DND-41 (cell line): ENCODE results near the gene PPM1N.

ENCODE experiments used
- ATAC-seq: fragments of 200-7000 bp; cut with Tn5 transposase; 3 replicates; pipeline ENCODE4 v1.9.1; 2021; ENCODE audit warnings: low read depth; ENCODE audit not compliant: insufficient read depth
- DNase-seq: peaks from one replicate; pipeline ENCODE4 v3.0.0-alpha.2; 2020
- H2AFZ ChIP-seq: 2 replicates; pipeline ENCODE4 v1.6.0; 2012; ENCODE audit warnings: low read depth, low read length
- H3K27ac ChIP-seq: 2 replicates; pipeline ENCODE4 v1.5.1; 2012; ENCODE audit warnings: low read length, inconsistent platforms
- H3K27me3 ChIP-seq: fragments of 200-600 bp; sonication (generic); 2 replicates; pipeline ENCODE4 v1.6.0; 2012; ENCODE audit warnings: low read length, mild to moderate bottlenecking, inconsistent platforms; ENCODE audit not compliant: insufficient read depth, poor library complexity
- H3K36me3 ChIP-seq: 2 replicates; pipeline ENCODE4 v1.5.1; 2012; ENCODE audit warnings: low read length, inconsistent platforms; ENCODE audit not compliant: insufficient read depth
- H3K4me1 ChIP-seq: 2 replicates; pipeline ENCODE4 v1.5.1; 2012; ENCODE audit warnings: mild to moderate bottlenecking, low read length; ENCODE audit not compliant: insufficient read depth
- H3K4me2 ChIP-seq: 2 replicates; pipeline ENCODE4 v1.6.0; 2012; ENCODE audit warnings: mild to moderate bottlenecking, moderate library complexity, low read length, inconsistent platforms; ENCODE audit not compliant: insufficient read depth
- H3K4me3 ChIP-seq, 2 experiments: fragments of 200-600 bp in 1 of 2; shearing (Covaris generic) in 1 of 2; 2 replicates each; pipeline ENCODE4 v1.5.1; 2012 to 2016; ENCODE audit warnings: inconsistent platforms in 2 of 2, low read length in 2 of 2, mild to moderate bottlenecking in 2 of 2, low read depth in 1 of 2, moderate library complexity in 1 of 2
- H3K79me2 ChIP-seq: 2 replicates; pipeline ENCODE4 v1.6.0; 2012; ENCODE audit warnings: low read length, inconsistent platforms; ENCODE audit not compliant: insufficient read depth
- H3K9ac ChIP-seq: 2 replicates; pipeline ENCODE4 v1.6.0; 2012; ENCODE audit warnings: low read depth, mild to moderate bottlenecking, inconsistent platforms, low read length, moderate library complexity
- H3K9me3 ChIP-seq: 2 replicates; pipeline ENCODE4 v1.5.1; 2012; ENCODE audit warnings: low read length, moderate library complexity, mild to moderate bottlenecking, inconsistent platforms; ENCODE audit not compliant: insufficient read depth, severe bottlenecking
- H4K20me1 ChIP-seq: 2 replicates; pipeline ENCODE4 v1.6.0; 2012; ENCODE audit warnings: low read length; ENCODE audit not compliant: insufficient read depth
- CTCF ChIP-seq: IDR thresholded peaks from 2 replicates; pipeline ENCODE4 v1.5.1; 2012; ENCODE audit warnings: borderline replicate concordance, low read length, moderate library complexity, mild to moderate bottlenecking; ENCODE audit not compliant: poor library complexity, severe bottlenecking; ENCODE audit errors: extremely low read depth
- EZH2 ChIP-seq: IDR thresholded peaks from 3 replicates; pipeline ENCODE4 v1.6.1; 2012; ENCODE audit warnings: borderline replicate concordance, low read depth, mild to moderate bottlenecking, moderate library complexity, low read length, inconsistent platforms; ENCODE audit not compliant: severe bottlenecking

The PPM1N gene

GRCh38 chr19:45470762-45471081 is 27.5 kb upstream of the PPM1N start:
- DNase-seq (no peak), ATAC-seq (no peak)
- no peaks in the 10 kb centered on the region for H3K36me3 ChIP-seq
- no peaks in the 10 kb centered on the region for H3K9me3 ChIP-seq
- no peak overlapping the region for H3K27ac ChIP-seq
- H3K9ac ChIP-seq = no peak overlapping the region
- H3K27me3 ChIP-seq = peaks cover 5% of the 10 kb centered on the region
- H3K4me2 ChIP-seq = no peak overlapping the region
- H2AFZ ChIP-seq = no peak overlapping the region
- H4K20me1 ChIP-seq = peaks cover 14% of the 10 kb centered on the region
- no peak for TF ChIP-seq EZH2
- TF ChIP-seq CTCF = no peak
- H3K4me3 ChIP-seq = no peak overlapping the region
- no peaks in the 10 kb centered on the region for H3K79me2 ChIP-seq
- peaks cover 36% of the 10 kb centered on the region for H3K4me1 ChIP-seq

- Histone ChIP-seq H3K9me3 (no peaks in the 10 kb centered on the region), H3K9ac (no peak overlapping the region), H3K27me3 (peaks cover 5% of the 10 kb centered on the region), H3K4me2 (no peak overlapping the region), H2AFZ (no peak overlapping the region), H3K27ac (no peak overlapping the region), H3K79me2 (no peaks in the 10 kb centered on the region), H3K4me1 (peaks cover 36% of the 10 kb centered on the region), H3K4me3 (no peak overlapping the region), H4K20me1 (peaks cover 14% of the 10 kb centered on the region), H3K36me3 (no peaks in the 10 kb centered on the region)
- DNase-seq (no peak), ATAC-seq (no peak)
- no peak for TF ChIP-seq CTCF
- no peak for TF ChIP-seq EZH2
These were observed 26.9 kb upstream of the PPM1N start for GRCh38 chr19:45471111-45471930.

- TF ChIP-seq CTCF = no peak
- no peak overlapping the region for H3K4me2 ChIP-seq
These were observed 26.2 kb upstream of the PPM1N start for GRCh38 chr19:45471931-45472562.

More at GRCh38 chr19:45471931-45472562, 26.2 kb upstream of the PPM1N start:
- H3K27me3 ChIP-seq = peaks cover 5% of the 10 kb centered on the region
- no peaks in the 10 kb centered on the region for H3K36me3 ChIP-seq
- H3K27ac ChIP-seq = no peak overlapping the region
- no peaks in the 10 kb centered on the region for H3K79me2 ChIP-seq
- no peaks in the 10 kb centered on the region for H3K9me3 ChIP-seq
- H2AFZ ChIP-seq = no peak overlapping the region
- no peak for ATAC-seq
- H3K4me1 ChIP-seq = peaks cover 35% of the 10 kb centered on the region
- no peak overlapping the region for H3K9ac ChIP-seq
- DNase-seq = no peak
- H4K20me1 ChIP-seq = peaks cover 13% of the 10 kb centered on the region
- no peak overlapping the region for H3K4me3 ChIP-seq
